GM12878 (cell line): Measurements from ENCODE around the gene PPID. TPM values are rescaled to one million over a fixed set of nuclear protein-coding genes. Genes with fewer than 3 reads are reported as not detected.

Source experiments
- BHLHE40 ChIP-seq, 2 experiments: fragments of 450-650 bp in 1 of 2; IDR thresholded peaks; 2 replicates each; pipeline ENCODE4 v1.6.1; 2011 to 2017; ENCODE audit warnings: low read depth in 2 of 2, borderline replicate concordance in 1 of 2, improper control_type of control experiment in 1 of 2, low read length in 1 of 2, mild to moderate bottlenecking in 1 of 2
- CHD4 ChIP-seq: fragments of 200-600 bp; sonication (generic); IDR thresholded peaks from 2 replicates; pipeline ENCODE4 v1.6.1; 2016; ENCODE audit warnings: mild to moderate bottlenecking
- EGR1 ChIP-seq, 2 experiments: IDR thresholded peaks; 1 replicate in 1 of 2; 2 replicates in 1 of 2; pipeline ENCODE4 v1.6.1; 2011 to 2012; ENCODE audit warnings: low read depth in 2 of 2, low read length in 2 of 2, borderline replicate concordance in 1 of 2, mild to moderate bottlenecking in 1 of 2, moderate library complexity in 1 of 2
- GATAD2B ChIP-seq: fragments of 450-650 bp; conservative IDR thresholded peaks from 2 replicates; pipeline ENCODE4 v1.6.1; 2017; ENCODE audit warnings: low read depth, mild to moderate bottlenecking, moderate library complexity
- IRF4 ChIP-seq: IDR thresholded peaks from 2 replicates; pipeline ENCODE4 v1.6.1; 2011; ENCODE audit warnings: low read depth, low read length
- IRF5 ChIP-seq: fragments of 450-650 bp; IDR thresholded peaks from 2 replicates; pipeline ENCODE4 v1.6.1; 2017; ENCODE audit warnings: borderline replicate concordance
- KLF5 ChIP-seq: fragments of 450-650 bp; IDR thresholded peaks from 2 replicates; pipeline ENCODE4 v1.6.1; 2014; ENCODE audit warnings: mild to moderate bottlenecking; ENCODE audit not compliant: partially characterized antibody
- MTA2 ChIP-seq: fragments of 450-650 bp; IDR thresholded peaks from 2 replicates; pipeline ENCODE4 v1.6.1; 2016; ENCODE audit warnings: low read depth, mild to moderate bottlenecking, moderate library complexity
- MYC ChIP-seq: IDR thresholded peaks from 2 replicates; pipeline ENCODE4 v1.6.1; 2011; ENCODE audit warnings: mild to moderate bottlenecking, low read length, moderate library complexity, inconsistent platforms; ENCODE audit not compliant: insufficient read depth, insufficient replicate concordance, insufficient read length, severe bottlenecking
- PKNOX1 ChIP-seq: fragments of 450-650 bp; IDR thresholded peaks from 2 replicates; pipeline ENCODE4 v1.6.1; 2016; ENCODE audit warnings: mild to moderate bottlenecking
- TCF3 ChIP-seq: IDR thresholded peaks from 2 replicates; pipeline ENCODE4 v1.6.1; 2012; ENCODE audit warnings: low read depth, mild to moderate bottlenecking, low read length, borderline replicate concordance; ENCODE audit not compliant: insufficient read depth
- USF2 ChIP-seq: IDR thresholded peaks from 2 replicates; pipeline ENCODE4 v1.6.1; 2011; ENCODE audit warnings: low read depth, low read length, improper control_type of control experiment, borderline replicate concordance
- ZNF217 ChIP-seq: fragments of 450-650 bp; IDR thresholded peaks from 2 replicates; pipeline ENCODE4 v1.6.1; 2017; ENCODE audit warnings: antibody characterized with exemption, mild to moderate bottlenecking
- polyA plus RNA-seq, 11 experiments: library from polyadenylated mRNA; depleted of rRNA in 4 of 11; unstranded in 6 of 11; stranded (reverse) in 5 of 11; fragments of >200 nt; fragmentation: Nextera tagmentation in 4 of 11; fragmentation: Illumina TruSeq in 1 of 11; extraction: Ambion mirVana in 4 of 11; extraction: Trizol in 1 of 11; gene quantifications; 1 replicate in 1 of 11; 2 replicates in 10 of 11; pipeline versions ENCODE4 v1.2.1 to v1.2.3, GENCODE V29; 2011 to 2016; ENCODE audit warnings: inconsistent platforms in 2 of 11, missing spikeins in 2 of 11, low read depth in 1 of 11
- total RNA-seq, 4 experiments: library from RNA; depleted of rRNA in 3 of 4; stranded (reverse); fragments of >200 nt in 3 of 4; fragmentation: Illumina TruSeq in 1 of 4; extraction: Trizol in 1 of 4; gene quantifications; 2 replicates each; pipeline versions ENCODE4 v1.2.1 to v1.2.3, GENCODE V29; 2013 to 2021
- TF ChIP-seq, protein P1 (sequence below): fragments of 450-650 bp; IDR thresholded peaks from 2 replicates; pipeline ENCODE4 v1.6.1; 2016; ENCODE audit warnings: mild to moderate bottlenecking, moderate library complexity, borderline replicate concordance
- TF ChIP-seq, protein P2 (sequence below): IDR thresholded peaks from 2 replicates; pipeline ENCODE4 v1.6.1; 2012; ENCODE audit warnings: low read depth, low read length, improper control_type of control experiment
- TF ChIP-seq, protein P3 (sequence below): fragments of 450-650 bp; conservative IDR thresholded peaks from 2 replicates; pipeline ENCODE4 v1.6.1; 2017; ENCODE audit warnings: mild to moderate bottlenecking, moderate library complexity

PPID gene
- total and polyA plus RNA-seq, 10 of the 15 experiments (the other 5 are each of a cell fraction or from before 2014, with no cell fraction given), result 21.9 to 64.3 (median 39.5) TPM

DNA sequence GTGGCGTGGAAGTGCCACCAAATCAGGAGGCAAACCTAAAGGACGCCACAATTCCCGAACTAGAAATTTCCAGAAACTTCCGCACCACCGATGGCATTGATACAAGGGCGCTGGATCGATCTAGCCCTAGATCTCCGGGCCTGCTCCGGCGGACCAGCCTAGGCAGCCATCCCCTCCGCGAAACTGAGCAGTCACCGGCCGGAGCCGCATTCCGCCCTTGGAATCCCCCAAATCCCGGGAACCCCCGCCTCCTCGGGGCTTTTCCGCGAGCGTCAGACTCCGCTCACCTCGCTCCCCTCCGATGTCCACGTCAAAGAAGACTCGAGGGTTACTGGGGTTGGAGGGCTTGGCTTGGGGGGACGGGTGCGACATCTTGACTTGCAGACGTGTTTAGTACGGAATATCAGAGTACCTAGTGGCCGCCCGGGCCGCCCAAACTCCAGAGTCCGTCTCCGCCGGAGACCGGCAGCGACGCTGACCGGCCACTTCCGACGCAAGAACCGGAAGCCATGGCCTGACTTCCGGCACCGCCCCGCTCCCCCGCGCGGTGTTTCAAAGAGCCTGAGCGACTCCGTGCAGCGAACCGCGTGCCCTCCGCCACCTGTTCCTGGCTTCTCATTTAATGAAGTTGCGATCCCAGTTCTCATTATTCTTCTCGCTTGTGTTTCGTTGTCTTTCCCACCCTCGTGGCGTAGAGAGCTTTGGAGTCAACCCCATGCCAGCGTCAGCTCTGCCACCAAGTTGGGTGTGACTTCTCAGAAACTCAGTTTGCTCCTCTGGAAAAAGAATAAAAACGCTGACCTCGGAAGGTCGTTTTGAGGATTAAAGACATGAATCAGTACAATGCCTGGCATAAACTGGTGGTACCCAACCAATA, at the start of gene PPID (continued):
- TF ChIP-seq, protein P1, sequence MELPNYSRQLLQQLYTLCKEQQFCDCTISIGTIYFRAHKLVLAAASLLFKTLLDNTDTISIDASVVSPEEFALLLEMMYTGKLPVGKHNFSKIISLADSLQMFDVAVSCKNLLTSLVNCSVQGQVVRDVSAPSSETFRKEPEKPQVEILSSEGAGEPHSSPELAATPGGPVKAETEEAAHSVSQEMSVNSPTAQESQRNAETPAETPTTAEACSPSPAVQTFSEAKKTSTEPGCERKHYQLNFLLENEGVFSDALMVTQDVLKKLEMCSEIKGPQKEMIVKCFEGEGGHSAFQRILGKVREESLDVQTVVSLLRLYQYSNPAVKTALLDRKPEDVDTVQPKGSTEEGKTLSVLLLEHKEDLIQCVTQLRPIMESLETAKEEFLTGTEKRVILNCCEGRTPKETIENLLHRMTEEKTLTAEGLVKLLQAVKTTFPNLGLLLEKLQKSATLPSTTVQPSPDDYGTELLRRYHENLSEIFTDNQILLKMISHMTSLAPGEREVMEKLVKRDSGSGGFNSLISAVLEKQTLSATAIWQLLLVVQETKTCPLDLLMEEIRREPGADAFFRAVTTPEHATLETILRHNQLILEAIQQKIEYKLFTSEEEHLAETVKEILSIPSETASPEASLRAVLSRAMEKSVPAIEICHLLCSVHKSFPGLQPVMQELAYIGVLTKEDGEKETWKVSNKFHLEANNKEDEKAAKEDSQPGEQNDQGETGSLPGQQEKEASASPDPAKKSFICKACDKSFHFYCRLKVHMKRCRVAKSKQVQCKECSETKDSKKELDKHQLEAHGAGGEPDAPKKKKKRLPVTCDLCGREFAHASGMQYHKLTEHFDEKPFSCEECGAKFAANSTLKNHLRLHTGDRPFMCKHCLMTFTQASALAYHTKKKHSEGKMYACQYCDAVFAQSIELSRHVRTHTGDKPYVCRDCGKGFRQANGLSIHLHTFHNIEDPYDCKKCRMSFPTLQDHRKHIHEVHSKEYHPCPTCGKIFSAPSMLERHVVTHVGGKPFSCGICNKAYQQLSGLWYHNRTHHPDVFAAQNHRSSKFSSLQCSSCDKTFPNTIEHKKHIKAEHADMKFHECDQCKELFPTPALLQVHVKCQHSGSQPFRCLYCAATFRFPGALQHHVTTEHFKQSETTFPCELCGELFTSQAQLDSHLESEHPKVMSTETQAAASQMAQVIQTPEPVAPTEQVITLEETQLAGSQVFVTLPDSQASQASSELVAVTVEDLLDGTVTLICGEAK, result peak; percentile 96
- TF ChIP-seq, protein P2, sequence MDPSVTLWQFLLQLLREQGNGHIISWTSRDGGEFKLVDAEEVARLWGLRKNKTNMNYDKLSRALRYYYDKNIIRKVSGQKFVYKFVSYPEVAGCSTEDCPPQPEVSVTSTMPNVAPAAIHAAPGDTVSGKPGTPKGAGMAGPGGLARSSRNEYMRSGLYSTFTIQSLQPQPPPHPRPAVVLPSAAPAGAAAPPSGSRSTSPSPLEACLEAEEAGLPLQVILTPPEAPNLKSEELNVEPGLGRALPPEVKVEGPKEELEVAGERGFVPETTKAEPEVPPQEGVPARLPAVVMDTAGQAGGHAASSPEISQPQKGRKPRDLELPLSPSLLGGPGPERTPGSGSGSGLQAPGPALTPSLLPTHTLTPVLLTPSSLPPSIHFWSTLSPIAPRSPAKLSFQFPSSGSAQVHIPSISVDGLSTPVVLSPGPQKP, result peak; percentile 75
- TF ChIP-seq CHD4, result no peak
- peak; percentile 86; the same call in 1 of the 2 replicates for TF ChIP-seq TCF3
- TF ChIP-seq IRF4, result no peak
- TF ChIP-seq IRF5, result no peak
- TF ChIP-seq GATAD2B, result peak; percentile 92
- TF ChIP-seq MYC, result peak; percentile 80
- TF ChIP-seq, protein P3, sequence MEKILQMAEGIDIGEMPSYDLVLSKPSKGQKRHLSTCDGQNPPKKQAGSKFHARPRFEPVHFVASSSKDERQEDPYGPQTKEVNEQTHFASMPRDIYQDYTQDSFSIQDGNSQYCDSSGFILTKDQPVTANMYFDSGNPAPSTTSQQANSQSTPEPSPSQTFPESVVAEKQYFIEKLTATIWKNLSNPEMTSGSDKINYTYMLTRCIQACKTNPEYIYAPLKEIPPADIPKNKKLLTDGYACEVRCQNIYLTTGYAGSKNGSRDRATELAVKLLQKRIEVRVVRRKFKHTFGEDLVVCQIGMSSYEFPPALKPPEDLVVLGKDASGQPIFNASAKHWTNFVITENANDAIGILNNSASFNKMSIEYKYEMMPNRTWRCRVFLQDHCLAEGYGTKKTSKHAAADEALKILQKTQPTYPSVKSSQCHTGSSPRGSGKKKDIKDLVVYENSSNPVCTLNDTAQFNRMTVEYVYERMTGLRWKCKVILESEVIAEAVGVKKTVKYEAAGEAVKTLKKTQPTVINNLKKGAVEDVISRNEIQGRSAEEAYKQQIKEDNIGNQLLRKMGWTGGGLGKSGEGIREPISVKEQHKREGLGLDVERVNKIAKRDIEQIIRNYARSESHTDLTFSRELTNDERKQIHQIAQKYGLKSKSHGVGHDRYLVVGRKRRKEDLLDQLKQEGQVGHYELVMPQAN, result peak; percentile 97
- TF ChIP-seq KLF5, result no peak
- TF ChIP-seq PKNOX1, result peak; percentile 64
- TF ChIP-seq USF2, result no peak
- peak in 1 of 2 experiments; percentile 64; a peak in 2 of 3 replicates for TF ChIP-seq EGR1 (IDR thresholded peaks at IDR 0.05; ENCODE audit: borderline replicate concordance in 1 of 2, low read depth in 2 of 2, low read length in 2 of 2)
- 0 out of 2 replicates have a peak, but pooled peaks have one; percentile 48 for TF ChIP-seq ZNF217
- TF ChIP-seq BHLHE40 (IDR thresholded peaks at IDR 0.05; ENCODE audit: borderline replicate concordance in 1 of 2, low read depth in 2 of 2, low read length in 1 of 2), result peak; percentile 45 to 53; a peak in 2 of 4 replicates
- no peak for TF ChIP-seq MTA2
